ENCODE data around the gene DCAF11. TPM values are rescaled to one million over a fixed set of nuclear protein-coding genes. Genes with fewer than 3 reads are reported as not detected.

DCAF11 gene
- total and polyA plus RNA-seq, 2 of the 13 experiments (the other 11 are each of a cell fraction or from before 2014, with no cell fraction given) = 150 to 257 TPM

DNA sequence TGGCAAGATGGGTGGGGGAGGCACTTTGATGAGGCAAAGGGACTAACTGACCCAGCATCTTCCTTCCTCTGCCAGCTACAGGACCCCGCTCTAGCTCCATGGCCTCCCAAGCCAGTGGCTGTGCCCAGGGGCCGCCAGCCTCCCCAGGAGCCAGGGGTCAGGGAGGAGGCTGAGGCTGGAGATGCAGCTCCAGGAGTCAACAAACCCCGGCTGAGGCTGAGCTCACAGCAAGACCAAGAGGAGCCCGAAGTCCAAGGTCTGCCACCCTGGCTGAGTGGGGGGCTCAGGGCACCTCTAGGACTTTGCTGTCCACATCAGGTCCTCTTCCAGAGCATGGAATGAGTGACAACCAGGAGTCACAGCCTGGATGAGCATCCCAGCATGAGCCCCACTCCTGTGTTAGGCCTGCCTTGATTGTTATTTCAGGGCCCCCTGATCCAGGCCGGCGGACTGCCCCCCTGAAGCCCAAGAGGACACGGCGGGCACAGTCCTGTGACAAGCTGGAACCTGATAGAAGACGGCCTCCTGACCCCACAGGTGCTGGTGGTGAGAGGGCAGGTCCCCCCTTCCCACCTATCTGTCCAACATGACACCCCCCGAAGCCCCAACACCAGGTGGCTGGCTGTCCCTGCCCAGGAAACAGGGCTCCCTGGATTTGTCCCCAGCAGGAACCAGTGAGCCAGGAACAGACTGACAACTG is 45.7 kb upstream of the DCAF11 start (continued):
- TF ChIP-seq ZNF644 (CRISPR knock-in tag; IDR thresholded peaks at IDR 0.05; ENCODE audit: low read depth) (no peak), ZNF552 (CRISPR knock-in tag; IDR thresholded peaks at IDR 0.05; ENCODE audit: borderline replicate concordance) (no peak), ZNF780A (CRISPR knock-in tag; IDR thresholded peaks at IDR 0.05) (no peak), YY1 (IDR thresholded peaks at IDR 0.05; ENCODE audit: insufficient read depth, insufficient replicate concordance, low read depth, low read length) (peak; percentile 9), MTA1 (CRISPR knock-in tag; IDR thresholded peaks at IDR 0.05; ENCODE audit: borderline replicate concordance) (peak; percentile 20; the same call in 1 of the 2 replicates), HOXA9 (CRISPR knock-in tag; IDR thresholded peaks at IDR 0.05; ENCODE audit: borderline replicate concordance) (no peak), ZHX1 (CRISPR knock-in tag; IDR thresholded peaks at IDR 0.05; ENCODE audit: low read depth) (0 out of 2 replicates have a peak, but pooled peaks have one; percentile 45), ZNF770 (CRISPR knock-in tag; IDR thresholded peaks at IDR 0.05) (peak; percentile 59; the same call in 1 of the 2 replicates), HNF4A (CRISPR knock-in tag; IDR thresholded peaks at IDR 0.05) (peak; percentile 60; the same call in 1 of the 2 replicates), KDM6A (CRISPR knock-in tag; IDR thresholded peaks at IDR 0.05; ENCODE audit: low read depth) (no peak), BCL6 (CRISPR knock-in tag; IDR thresholded peaks at IDR 0.05) (no peak)
- TF ChIP-seq, protein P1, sequence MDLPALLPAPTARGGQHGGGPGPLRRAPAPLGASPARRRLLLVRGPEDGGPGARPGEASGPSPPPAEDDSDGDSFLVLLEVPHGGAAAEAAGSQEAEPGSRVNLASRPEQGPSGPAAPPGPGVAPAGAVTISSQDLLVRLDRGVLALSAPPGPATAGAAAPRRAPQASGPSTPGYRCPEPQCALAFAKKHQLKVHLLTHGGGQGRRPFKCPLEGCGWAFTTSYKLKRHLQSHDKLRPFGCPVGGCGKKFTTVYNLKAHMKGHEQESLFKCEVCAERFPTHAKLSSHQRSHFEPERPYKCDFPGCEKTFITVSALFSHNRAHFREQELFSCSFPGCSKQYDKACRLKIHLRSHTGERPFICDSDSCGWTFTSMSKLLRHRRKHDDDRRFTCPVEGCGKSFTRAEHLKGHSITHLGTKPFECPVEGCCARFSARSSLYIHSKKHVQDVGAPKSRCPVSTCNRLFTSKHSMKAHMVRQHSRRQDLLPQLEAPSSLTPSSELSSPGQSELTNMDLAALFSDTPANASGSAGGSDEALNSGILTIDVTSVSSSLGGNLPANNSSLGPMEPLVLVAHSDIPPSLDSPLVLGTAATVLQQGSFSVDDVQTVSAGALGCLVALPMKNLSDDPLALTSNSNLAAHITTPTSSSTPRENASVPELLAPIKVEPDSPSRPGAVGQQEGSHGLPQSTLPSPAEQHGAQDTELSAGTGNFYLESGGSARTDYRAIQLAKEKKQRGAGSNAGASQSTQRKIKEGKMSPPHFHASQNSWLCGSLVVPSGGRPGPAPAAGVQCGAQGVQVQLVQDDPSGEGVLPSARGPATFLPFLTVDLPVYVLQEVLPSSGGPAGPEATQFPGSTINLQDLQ (CRISPR knock-in tag; IDR thresholded peaks at IDR 0.05) = 0 out of 2 replicates have a peak, but pooled peaks have one; percentile 29
- TF ChIP-seq, protein P2, sequence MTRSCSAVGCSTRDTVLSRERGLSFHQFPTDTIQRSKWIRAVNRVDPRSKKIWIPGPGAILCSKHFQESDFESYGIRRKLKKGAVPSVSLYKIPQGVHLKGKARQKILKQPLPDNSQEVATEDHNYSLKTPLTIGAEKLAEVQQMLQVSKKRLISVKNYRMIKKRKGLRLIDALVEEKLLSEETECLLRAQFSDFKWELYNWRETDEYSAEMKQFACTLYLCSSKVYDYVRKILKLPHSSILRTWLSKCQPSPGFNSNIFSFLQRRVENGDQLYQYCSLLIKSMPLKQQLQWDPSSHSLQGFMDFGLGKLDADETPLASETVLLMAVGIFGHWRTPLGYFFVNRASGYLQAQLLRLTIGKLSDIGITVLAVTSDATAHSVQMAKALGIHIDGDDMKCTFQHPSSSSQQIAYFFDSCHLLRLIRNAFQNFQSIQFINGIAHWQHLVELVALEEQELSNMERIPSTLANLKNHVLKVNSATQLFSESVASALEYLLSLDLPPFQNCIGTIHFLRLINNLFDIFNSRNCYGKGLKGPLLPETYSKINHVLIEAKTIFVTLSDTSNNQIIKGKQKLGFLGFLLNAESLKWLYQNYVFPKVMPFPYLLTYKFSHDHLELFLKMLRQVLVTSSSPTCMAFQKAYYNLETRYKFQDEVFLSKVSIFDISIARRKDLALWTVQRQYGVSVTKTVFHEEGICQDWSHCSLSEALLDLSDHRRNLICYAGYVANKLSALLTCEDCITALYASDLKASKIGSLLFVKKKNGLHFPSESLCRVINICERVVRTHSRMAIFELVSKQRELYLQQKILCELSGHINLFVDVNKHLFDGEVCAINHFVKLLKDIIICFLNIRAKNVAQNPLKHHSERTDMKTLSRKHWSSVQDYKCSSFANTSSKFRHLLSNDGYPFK (CRISPR knock-in tag; IDR thresholded peaks at IDR 0.05; ENCODE audit: borderline replicate concordance) = no peak
- TF ChIP-seq, protein P3, sequence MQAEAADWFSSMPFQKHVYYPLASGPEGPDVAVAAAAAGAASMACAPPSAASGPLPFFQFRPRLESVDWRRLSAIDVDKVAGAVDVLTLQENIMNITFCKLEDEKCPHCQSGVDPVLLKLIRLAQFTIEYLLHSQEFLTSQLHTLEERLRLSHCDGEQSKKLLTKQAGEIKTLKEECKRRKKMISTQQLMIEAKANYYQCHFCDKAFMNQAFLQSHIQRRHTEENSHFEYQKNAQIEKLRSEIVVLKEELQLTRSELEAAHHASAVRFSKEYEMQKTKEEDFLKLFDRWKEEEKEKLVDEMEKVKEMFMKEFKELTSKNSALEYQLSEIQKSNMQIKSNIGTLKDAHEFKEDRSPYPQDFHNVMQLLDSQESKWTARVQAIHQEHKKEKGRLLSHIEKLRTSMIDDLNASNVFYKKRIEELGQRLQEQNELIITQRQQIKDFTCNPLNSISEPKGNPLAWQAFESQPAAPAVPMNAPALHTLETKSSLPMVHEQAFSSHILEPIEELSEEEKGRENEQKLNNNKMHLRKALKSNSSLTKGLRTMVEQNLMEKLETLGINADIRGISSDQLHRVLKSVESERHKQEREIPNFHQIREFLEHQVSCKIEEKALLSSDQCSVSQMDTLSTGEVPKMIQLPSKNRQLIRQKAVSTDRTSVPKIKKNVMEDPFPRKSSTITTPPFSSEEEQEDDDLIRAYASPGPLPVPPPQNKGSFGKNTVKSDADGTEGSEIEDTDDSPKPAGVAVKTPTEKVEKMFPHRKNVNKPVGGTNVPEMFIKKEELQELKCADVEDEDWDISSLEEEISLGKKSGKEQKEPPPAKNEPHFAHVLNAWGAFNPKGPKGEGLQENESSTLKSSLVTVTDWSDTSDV (CRISPR knock-in tag; IDR thresholded peaks at IDR 0.05) = no peak
